Fibroblast of skin of scalp (primary cell): ENCODE results near the gene BTBD9.

ENCODE experiments used
- DNase-seq: peaks from one replicate; pipeline ENCODE4 v3.0.0-alpha.2; 2013

Gene BTBD9

DNA sequence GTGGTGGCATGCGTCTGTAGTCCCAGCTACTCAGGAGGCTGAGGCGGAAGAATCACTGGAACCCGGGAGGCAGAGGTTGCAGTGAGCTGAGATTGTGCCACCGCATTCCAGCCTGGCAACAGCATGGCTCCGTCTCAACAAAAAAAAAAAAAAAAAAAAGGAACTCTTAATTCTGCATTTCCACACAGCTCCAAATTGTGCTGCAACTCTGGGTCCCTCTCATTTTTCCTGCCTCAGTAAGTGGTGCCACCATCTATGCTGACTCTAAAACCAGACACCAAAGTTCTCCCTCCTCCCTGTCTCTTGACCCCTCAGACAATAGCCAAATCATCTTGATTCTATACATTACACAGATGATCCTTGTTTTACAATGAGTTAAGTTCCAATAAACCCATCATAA lies 133.9 kb downstream of the BTBD9 start:
- DNase-seq, result no peak

- no peak for DNase-seq
Observed at GRCh38 chr6:38504996-38505395, 134.7 kb downstream of the BTBD9 start.

GRCh38 chr6:38503960-38504682 lies 135.6 kb downstream of the BTBD9 start:
- DNase-seq, result no peak

DNA sequence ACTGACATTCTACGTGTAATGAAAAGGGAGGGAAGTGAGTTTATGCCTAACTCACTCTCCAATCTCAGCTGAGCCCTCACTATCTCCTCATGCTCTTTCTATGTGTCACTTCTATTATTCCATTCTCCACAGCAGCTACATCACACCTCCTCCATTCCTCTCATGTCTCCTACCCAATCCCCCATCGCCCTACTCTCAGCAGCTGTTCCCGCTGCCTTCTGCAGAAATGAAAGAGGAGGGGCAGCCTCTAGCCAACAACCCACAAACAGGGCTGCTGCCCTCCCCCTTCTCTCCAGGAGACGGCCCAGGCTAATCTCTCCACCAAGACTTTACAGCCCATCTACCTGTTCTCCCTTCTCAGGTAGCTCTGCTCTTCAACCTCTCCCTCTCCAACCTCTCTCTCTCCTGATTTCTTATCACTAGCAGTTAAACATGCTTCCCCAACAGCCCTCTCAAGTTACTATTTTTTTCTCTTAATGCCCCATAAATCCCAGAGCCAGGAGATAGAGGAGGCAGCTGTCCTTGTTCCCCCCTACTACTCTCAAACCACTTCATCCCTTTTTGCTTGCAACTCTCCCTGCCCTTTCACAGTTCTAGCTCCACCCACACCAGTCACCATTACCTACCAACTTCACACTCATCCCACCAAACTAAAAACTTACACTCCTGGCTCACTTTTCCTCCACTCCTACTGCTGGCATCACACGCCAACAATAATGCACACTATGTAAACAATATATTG lies 136.5 kb downstream of the BTBD9 start:
- no peak for DNase-seq

DNA sequence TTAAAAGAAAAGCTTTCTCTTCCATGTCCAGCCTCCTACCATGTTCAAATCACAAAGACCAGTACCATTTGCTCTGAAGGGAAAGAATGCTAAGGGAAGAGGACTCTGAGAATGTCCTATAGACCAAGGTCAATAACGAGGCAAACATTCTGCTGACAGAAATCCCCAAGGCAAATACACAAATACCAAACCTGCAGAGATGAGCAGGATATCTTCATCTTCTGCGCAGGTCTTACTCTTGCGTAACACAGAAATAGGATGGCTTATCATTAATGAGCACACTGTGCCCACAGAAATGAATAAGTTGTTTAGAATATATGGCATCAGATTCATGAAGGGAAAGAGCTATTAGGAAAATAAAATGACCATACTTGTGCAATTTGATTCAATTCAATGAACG lies 137.3 kb downstream of the BTBD9 start:
- no peak for DNase-seq

DNA sequence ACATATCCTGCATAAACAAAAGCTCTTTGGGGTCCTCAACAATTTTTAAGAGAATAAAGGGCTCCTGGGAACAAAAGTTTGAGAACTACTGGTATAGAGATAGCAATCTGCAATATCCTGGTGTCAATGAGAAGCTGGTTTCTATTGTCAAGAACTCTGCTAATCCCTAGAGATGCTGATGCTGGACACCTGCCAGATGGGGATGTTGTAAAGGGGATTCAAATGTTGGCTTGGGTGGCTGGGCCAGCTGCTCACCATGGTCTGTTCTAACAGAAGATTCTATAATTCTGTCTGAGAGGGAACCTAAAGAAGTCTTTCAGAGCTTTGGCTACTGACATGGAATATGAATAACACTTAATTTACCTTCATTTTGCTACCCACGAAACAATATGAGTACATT lies 137.8 kb downstream of the BTBD9 start:
- no peak for DNase-seq

DNA sequence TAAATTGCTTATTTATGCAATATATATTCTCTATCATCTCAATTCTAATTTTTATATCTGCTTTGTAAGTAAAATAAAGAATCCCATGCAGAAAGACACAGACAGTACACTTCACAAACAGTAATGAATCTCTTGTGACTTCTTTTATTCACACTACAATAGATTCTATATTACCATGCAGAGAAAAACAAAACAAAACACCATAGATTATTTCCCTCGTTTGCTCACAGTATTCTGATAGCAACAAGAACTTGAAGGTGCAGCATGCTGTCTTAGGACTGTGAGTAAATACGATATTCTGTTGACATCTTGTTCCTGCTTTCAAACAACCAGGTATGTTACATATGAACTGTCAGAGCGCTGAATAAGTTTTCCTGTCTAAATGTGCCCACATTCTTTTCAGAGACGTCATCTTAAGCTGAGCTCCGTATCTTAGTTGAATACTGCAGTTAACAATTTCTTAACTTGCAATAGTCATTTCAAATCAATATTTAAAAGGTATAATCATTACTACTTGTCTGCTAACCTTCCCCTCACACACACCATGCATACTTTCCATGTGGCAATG lies 140.1 kb downstream of the BTBD9 start:
- DNase-seq, result no peak

GRCh38 chr6:38498805-38499445 lies 140.8 kb downstream of the BTBD9 start:
- DNase-seq, result no peak

DNA sequence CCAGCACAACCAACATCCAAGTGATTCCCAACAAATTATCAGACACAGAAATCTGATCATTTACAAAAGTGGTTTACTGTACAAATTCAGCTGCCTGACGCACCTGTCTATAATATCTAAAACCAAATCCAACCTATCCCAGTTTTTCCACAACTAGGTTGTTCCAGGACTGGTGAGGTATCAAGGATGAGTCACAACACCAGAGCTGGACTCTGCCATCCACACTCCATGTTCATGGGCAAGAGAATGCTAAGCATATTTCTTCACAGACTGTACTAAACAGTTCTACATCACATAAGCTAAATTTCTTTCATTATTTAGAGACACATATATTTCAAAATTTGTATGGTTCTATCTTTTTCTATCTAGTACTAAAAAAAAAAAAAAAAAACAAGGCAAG lies 141.6 kb downstream of the BTBD9 start:
- DNase-seq, result no peak

DNA sequence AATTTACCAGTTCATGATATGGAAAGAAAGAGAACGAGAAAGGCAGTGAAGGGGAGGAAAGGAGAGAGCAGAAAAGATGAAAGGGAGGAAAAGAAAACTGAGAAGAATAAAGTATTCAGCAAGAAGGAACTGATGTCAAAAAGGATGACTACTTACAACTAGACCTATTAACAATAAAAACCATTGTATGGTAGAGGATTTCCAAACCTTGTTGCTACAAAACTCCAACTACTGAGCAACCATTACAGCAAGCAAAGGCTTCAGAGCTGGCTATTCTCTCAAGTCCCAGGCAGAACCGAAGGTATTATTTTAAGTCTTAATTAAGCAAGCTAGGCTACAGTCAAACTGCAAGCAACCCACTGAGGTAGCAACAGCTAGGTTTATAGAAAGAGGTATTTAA lies 142.2 kb downstream of the BTBD9 start:
- no peak for DNase-seq

DNA sequence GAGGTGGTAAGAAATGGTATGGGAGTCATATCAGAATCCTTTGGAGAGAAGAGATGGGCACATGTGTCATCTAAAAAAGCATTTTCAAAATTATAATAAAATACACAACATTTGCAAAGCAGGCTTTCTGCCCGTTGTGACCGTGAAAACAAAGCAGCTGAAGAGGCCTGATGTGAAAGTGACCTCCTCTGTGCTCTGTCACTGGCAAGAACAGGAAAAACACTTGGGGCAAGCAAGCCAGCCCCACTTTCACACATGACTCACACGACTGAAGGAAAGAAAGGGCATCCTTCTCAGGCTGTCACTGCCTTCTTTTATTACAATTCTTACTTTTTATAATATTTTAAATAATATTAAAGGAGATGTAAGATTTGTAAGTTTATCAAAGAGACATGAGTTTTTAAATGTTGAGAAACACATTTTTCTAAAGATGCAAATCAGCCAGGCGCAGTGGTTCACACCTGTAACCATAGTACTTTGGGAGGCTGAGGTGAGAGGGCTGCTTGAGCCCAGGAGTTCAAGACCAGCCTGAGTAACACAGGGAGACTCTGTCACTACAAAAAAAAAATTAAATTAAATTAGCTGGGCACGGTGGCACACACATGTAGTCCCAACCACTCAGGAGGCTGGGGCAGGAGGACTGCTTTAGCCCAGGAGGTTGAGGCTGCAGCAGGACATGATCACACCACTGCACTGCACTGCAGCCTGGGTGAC lies 143.7 kb downstream of the BTBD9 start:
- no peak for DNase-seq

DNA sequence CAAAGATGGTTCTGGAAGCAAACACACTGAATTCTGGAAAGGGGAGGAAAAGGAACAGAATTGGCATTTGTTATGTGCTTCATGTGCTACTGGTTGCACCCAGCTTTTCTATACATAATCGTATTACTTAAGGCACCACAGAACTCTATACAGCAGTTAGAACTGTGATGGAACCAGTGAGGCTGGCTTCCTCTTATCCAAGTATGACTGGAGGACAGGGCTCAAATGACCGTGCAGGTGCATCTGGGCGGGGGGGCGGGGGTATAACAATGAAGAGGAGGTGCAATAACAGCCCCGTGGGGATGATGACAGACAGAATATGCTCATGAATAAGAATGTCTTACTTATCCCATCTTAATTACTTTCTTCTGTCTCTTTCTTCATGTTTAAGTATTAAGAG lies 144.2 kb downstream of the BTBD9 start:
- no peak for DNase-seq

DNA sequence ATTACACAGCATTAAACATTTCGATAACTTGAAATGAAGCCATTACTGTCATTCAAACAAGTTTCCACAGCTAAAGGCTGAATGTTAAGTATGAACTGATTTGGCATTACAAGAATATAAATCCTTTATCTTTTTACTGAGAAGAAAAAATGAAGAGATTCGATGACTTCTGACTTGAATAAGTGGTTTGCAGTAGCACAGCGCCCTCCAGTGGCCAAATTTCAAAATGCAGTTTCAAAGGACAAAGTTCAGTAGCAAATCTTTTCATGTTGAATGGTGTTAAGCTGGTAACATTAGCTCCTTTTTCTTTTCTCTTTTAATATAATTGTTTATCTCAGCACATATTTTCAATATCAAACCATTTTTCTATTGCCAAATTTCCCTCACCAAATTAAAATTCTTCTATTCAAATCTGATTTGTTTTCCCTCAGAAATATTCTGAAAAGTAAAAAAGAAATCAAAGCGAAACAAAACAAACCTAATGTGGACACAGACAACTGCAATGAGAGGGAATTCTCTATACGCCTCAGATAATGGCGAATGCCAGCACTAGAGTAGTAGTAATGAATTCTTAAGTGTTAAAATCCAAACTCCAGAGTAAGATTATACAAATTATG lies 145.7 kb downstream of the BTBD9 start:
- DNase-seq, result peak; percentile 73

DNA sequence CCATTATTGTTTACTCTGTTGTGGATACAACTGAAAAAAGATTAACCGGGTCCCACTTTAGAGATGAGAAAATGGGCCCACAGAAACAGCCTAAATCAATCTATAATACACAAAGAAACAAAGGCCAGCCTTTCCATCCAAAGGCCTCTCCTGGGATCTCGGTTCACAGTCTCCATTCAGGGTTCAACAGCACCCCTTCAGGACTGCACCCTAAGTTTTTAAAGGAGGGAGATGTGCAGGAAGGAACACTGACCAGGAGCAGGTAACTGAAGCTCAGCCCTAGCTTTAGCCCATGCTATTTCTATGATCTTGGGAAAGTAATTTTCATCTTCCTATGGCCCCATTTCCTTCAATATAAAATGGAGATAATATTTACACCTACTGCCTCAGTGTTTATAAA lies 147.7 kb downstream of the BTBD9 start:
- DNase-seq, result no peak

GRCh38 chr6:38489951-38490350 lies 149.8 kb downstream of the BTBD9 start:
- DNase-seq, result peak; percentile 61

DNA sequence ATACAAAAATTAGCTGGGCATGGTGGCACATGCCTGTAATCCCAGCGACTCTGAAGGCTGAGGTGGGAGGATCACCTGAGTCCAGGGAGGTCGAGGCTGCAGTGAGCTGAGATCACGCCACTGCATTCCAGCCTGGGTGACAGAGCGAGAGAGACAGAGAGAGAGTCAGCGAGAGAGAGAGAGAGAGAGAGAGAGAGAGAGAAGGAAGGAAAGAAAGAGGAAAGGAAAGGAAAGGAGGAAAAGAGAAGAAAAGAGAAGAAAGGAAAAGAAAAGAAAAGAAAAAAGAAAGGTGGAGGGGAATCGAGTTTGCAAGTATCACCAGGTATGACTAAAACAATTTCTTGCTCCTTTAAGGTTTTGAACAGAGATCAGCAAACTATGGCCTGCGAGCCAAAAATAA lies 152.3 kb downstream of the BTBD9 start:
- DNase-seq, result no peak

GRCh38 chr6:38485488-38485887 lies 154.2 kb downstream of the BTBD9 start:
- DNase-seq, result no peak

GRCh38 chr6:38484656-38485055 lies 155.1 kb downstream of the BTBD9 start:
- DNase-seq, result no peak

DNA sequence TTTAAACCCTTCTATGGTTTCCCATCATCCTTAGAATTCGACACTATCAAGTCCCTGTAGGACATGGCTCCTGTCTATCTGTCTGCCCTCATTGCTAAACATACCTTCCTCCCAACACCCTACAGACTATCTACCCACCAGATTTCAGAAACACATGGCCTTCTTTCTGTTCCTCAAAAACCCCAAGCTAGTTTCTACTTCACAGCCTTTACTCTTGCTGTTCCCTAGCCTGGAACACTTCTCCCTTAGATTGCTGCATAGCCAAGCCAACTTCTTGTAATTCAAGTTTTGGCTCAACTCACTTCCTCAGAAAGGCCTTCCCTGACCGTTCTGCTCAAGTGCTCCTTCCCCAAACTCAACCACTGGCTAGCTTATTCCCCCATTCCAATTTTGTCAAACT lies 156.2 kb downstream of the BTBD9 start:
- no peak for DNase-seq

- peak; percentile 20 for DNase-seq
Observed at GRCh38 chr6:38482466-38482865, 157.3 kb downstream of the BTBD9 start.

DNA sequence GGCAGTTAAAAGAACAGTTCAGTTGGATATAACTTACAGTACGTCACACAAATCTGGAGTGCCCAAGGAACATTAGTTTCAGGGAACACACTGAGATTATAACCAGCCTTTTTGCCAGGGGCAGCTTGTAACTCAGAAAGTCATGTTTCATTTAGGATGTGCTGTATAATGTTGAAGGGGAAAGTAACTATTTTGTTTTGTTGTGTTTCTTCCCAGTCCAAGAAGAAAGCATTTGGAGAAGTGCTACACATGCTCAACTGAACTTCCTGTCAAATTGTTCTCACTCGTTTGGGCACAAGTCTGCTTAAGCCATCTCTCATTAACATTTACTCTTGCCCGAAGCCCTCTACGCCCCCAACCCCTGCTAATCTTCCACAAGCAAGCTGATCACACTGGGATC lies 157.9 kb downstream of the BTBD9 start:
- no peak for DNase-seq

- DNase-seq, result no peak
Observed at GRCh38 chr6:38481211-38481836, 158.4 kb downstream of the BTBD9 start.
